Liver (tissue), 3 donors: ENCODE results near the gene MYO15B.

ENCODE experiments used
- CTCF ChIP-seq: fragments of 150-350 bp; IDR thresholded peaks from 2 replicates; pipeline ENCODE4 v1.5.1; 2017; ENCODE audit warnings: improper control_type of control experiment, low read depth, low read length; ENCODE audit not compliant: missing input control
- EGR1 ChIP-seq, 2 donors: IDR thresholded peaks; 2 replicates each; pipeline ENCODE4 v1.6.1; 2016 to 2018; ENCODE audit warnings: antibody characterized with exemption in 2 of 2, low read depth in 2 of 2
- RAD21 ChIP-seq, 2 donors: IDR thresholded peaks; 2 replicates each; pipeline ENCODE4 v1.6.1; 2016; ENCODE audit warnings: antibody characterized with exemption in 2 of 2, mild to moderate bottlenecking in 2 of 2
- SP1 ChIP-seq: IDR thresholded peaks from 2 replicates; pipeline ENCODE4 v1.6.1; 2018; ENCODE audit warnings: antibody characterized with exemption, mild to moderate bottlenecking
- TAF1 ChIP-seq: conservative IDR thresholded peaks from 2 replicates; pipeline ENCODE4 v1.6.1; 2016; ENCODE audit warnings: antibody characterized with exemption, mild to moderate bottlenecking
- donor health status: healthy.
- donor health status: healthy.

GRCh38 chr17:75590849-75591721 is 3.5 kb downstream of the MYO15B start:
- TF ChIP-seq CTCF, result no peak
- no peak for TF ChIP-seq SP1
- TF ChIP-seq TAF1, result no peak
- TF ChIP-seq EGR1 (IDR thresholded peaks at IDR 0.05; ENCODE audit: low read depth in 2 of 2), result no peak
- TF ChIP-seq RAD21 (IDR thresholded peaks at IDR 0.05), result no peak
